H9 (cell line): ENCODE measurements around the gene DYNC2H1. TPM values are rescaled to one million over a fixed set of nuclear protein-coding genes. Genes with fewer than 3 reads are reported as not detected.

Experiments used
- DNase-seq: peaks from one replicate; pipeline ENCODE4 v3.0.0-alpha.2; 2017
- H2AFZ ChIP-seq: one replicate; pipeline ENCODE4 v1.6.1; 2013; ENCODE audit warnings: mild to moderate bottlenecking, low read length, control low read depth, moderate library complexity
- H2AK5ac ChIP-seq: 2 replicates; pipeline ENCODE4 v1.6.1; 2013; ENCODE audit warnings: low read length, control low read depth, mixed read lengths; ENCODE audit not compliant: insufficient read length
- H2BK120ac ChIP-seq: one replicate; pipeline ENCODE4 v1.6.1; 2013; ENCODE audit warnings: low read depth, mild to moderate bottlenecking, low read length, control low read depth, inconsistent platforms; ENCODE audit not compliant: poor library complexity, severe bottlenecking
- H2BK12ac ChIP-seq: 2 replicates; pipeline ENCODE4 v1.6.1; 2013; ENCODE audit warnings: low read length, control low read depth, mixed read lengths, low read depth; ENCODE audit not compliant: insufficient read length
- H2BK15ac ChIP-seq: 2 replicates; pipeline ENCODE4 v1.6.1; 2013; ENCODE audit warnings: low read depth, low read length, control low read depth
- H2BK20ac ChIP-seq: one replicate; pipeline ENCODE4 v1.6.1; 2013; ENCODE audit warnings: low read depth, mild to moderate bottlenecking, low read length, control low read depth, inconsistent platforms; ENCODE audit not compliant: poor library complexity, severe bottlenecking
- H2BK5ac ChIP-seq: 2 replicates; pipeline ENCODE4 v1.6.1; 2013; ENCODE audit warnings: low read length, control low read depth, mixed read lengths; ENCODE audit not compliant: insufficient read length
- H3K14ac ChIP-seq: 2 replicates; pipeline ENCODE4 v1.6.1; 2013; ENCODE audit warnings: low read length, control low read depth; ENCODE audit not compliant: insufficient read depth
- H3K18ac ChIP-seq: 2 replicates; pipeline ENCODE4 v1.6.1; 2013; ENCODE audit warnings: low read depth, mild to moderate bottlenecking, mixed read lengths, low read length, control low read depth; ENCODE audit not compliant: insufficient read length
- H3K23ac ChIP-seq: 2 replicates; pipeline ENCODE4 v1.6.1; 2013; ENCODE audit warnings: low read length, control low read depth, mixed read lengths, low read depth; ENCODE audit not compliant: insufficient read length
- H3K23me2 ChIP-seq: 2 replicates; pipeline ENCODE4 v1.6.1; 2013; ENCODE audit warnings: low read depth, mild to moderate bottlenecking, mixed read lengths, low read length, control low read depth; ENCODE audit not compliant: insufficient read length, poor library complexity, severe bottlenecking
- H3K27ac ChIP-seq: 2 replicates; pipeline ENCODE4 v1.5.1; 2013; ENCODE audit warnings: low read length, control low read depth, mixed read lengths, low read depth; ENCODE audit not compliant: insufficient read length
- H3K27me3 ChIP-seq: 2 replicates; pipeline ENCODE4 v1.6.1; 2013; ENCODE audit warnings: low read length, control low read depth, inconsistent platforms; ENCODE audit not compliant: insufficient read depth
- H3K4ac ChIP-seq: 2 replicates; pipeline ENCODE4 v1.6.1; 2013; ENCODE audit warnings: low read depth, mild to moderate bottlenecking, control low read depth, inconsistent platforms, low read length, moderate library complexity
- H3K4me1 ChIP-seq: 2 replicates; pipeline ENCODE4 v1.6.1; 2013; ENCODE audit warnings: low read length, control low read depth, inconsistent platforms; ENCODE audit not compliant: insufficient read depth
- H3K4me2 ChIP-seq: 2 replicates; pipeline ENCODE4 v1.6.1; 2013; ENCODE audit warnings: low read length, control low read depth, mixed read lengths; ENCODE audit not compliant: insufficient read length, insufficient read depth
- H3K56ac ChIP-seq: 2 replicates; pipeline ENCODE4 v1.6.1; 2013; ENCODE audit warnings: low read depth, mild to moderate bottlenecking, mixed read lengths, low read length, control low read depth; ENCODE audit not compliant: insufficient read length
- H3K79me1 ChIP-seq: 2 replicates; pipeline ENCODE4 v1.6.1; 2013; ENCODE audit warnings: low read depth, mild to moderate bottlenecking, moderate library complexity, low read length, control low read depth, inconsistent platforms; ENCODE audit not compliant: insufficient read depth, poor library complexity, severe bottlenecking
- H3K79me2 ChIP-seq: 2 replicates; pipeline ENCODE4 v1.6.1; 2013; ENCODE audit warnings: low read length, control low read depth, inconsistent platforms; ENCODE audit not compliant: insufficient read depth
- H3K9ac ChIP-seq: 2 replicates; pipeline ENCODE4 v1.6.1; 2013; ENCODE audit warnings: low read length, control low read depth, mixed read lengths; ENCODE audit not compliant: insufficient read length; ENCODE audit errors: extremely low read depth
- H3K9me3 ChIP-seq: one replicate; pipeline ENCODE4 v1.6.1; 2013; ENCODE audit warnings: low read depth, low read length, inconsistent platforms; ENCODE audit not compliant: control insufficient read depth
- H3T11ph ChIP-seq: one replicate; pipeline ENCODE4 v1.6.1; 2013; ENCODE audit warnings: mild to moderate bottlenecking, low read length, control low read depth, inconsistent platforms
- H4K20me1 ChIP-seq: one replicate; pipeline ENCODE4 v1.6.1; 2013; ENCODE audit not compliant: control insufficient read depth, insufficient read length, insufficient read depth
- H4K5ac ChIP-seq: 2 replicates; pipeline ENCODE4 v1.6.1; 2013; ENCODE audit warnings: low read depth, mild to moderate bottlenecking, mixed read lengths, low read length, control low read depth; ENCODE audit not compliant: insufficient read length
- H4K8ac ChIP-seq: replicated peaks from 2 replicates; pipeline ENCODE4 v1.6.1; 2013; ENCODE audit warnings: low read length, control low read depth, mixed read lengths, low read depth; ENCODE audit not compliant: insufficient read length
- H4K91ac ChIP-seq: 2 replicates; pipeline ENCODE4 v1.6.1; 2013; ENCODE audit warnings: low read depth, mild to moderate bottlenecking, moderate library complexity, mixed read lengths, low read length, control low read depth; ENCODE audit not compliant: insufficient read length
- H3K27ac Mint-ChIP-seq, 3 experiments: 2 replicates in 2 of 3; 3 replicates in 1 of 3; pipeline ENCODE4 v1.8.0; 2020 to 2021; ENCODE audit warnings: mixed read lengths in 3 of 3, mild to moderate bottlenecking in 1 of 3, moderate library complexity in 1 of 3
- H3K27me3 Mint-ChIP-seq: 2 replicates; pipeline ENCODE4 v1.8.0; 2021; ENCODE audit warnings: low read depth, mild to moderate bottlenecking, moderate library complexity, mixed read lengths
- H3K36me3 Mint-ChIP-seq, 3 experiments: 2 replicates in 2 of 3; 3 replicates in 1 of 3; pipeline ENCODE4 v1.8.0; 2020 to 2021; ENCODE audit warnings: low read depth in 3 of 3, mixed read lengths in 3 of 3; ENCODE audit not compliant: insufficient read depth in 1 of 3
- H3K4me1 Mint-ChIP-seq, 2 experiments: 2 replicates each; pipeline ENCODE4 v1.8.0; 2020; ENCODE audit warnings: mixed read lengths in 2 of 2
- H3K4me3 Mint-ChIP-seq, 2 experiments: 2 replicates in 1 of 2; 3 replicates in 1 of 2; pipeline ENCODE4 v1.8.0; 2020 to 2021; ENCODE audit warnings: mild to moderate bottlenecking in 2 of 2, mixed read lengths in 2 of 2, moderate library complexity in 1 of 2
- H3K9me3 Mint-ChIP-seq, 2 experiments: 2 replicates in 1 of 2; 3 replicates in 1 of 2; pipeline ENCODE4 v1.8.0; 2020; ENCODE audit warnings: mild to moderate bottlenecking in 2 of 2, mixed read lengths in 2 of 2, moderate library complexity in 1 of 2
- total RNA-seq: library from RNA; stranded (reverse); gene quantifications from 2 replicates; pipeline ENCODE4 v1.2.1, GENCODE V29; 2021
- TF ChIP-seq, protein P1 (sequence below): fragments of 200-600 bp; sonication (generic); conservative IDR thresholded peaks from 3 replicates; pipeline ENCODE4 v1.8.0; 2021; ENCODE audit warnings: antibody characterized with exemption, mild to moderate bottlenecking

The DYNC2H1 gene
- total RNA-seq, 1 experiment from 2014 or later, result 13.2 TPM

DNA sequence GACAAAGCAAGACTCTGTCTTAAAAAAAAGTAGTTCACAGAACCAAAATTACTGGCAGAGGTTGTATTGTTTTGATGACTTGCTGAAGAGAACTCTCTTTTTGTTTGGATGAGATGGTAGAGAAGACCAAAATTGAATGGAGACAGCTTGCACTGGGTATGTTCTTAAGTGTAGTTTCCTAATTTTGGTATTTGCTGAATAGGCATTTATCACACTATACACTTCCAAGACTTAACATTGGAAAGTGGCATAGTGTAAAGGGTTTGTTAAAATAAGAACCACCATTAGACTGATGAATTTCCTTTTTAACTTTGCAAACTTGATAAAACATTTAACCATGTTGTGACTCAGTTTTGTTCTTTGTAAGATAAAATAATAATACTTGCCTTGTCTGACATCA, 11.9 kb upstream of the DYNC2H1 start:
- Histone ChIP-seq H2BK15ac (no peak overlapping the region), H3K9me3 (no peaks in the 10 kb centered on the region), H4K20me1 (no peaks in the 10 kb centered on the region), H3K4me2 (no peak overlapping the region), H4K91ac (no peak overlapping the region), H3T11ph (no peak overlapping the region), H3K23ac (no peak overlapping the region), H4K8ac (no peak overlapping the region), H3K18ac (no peak overlapping the region), H3K27ac (no peak overlapping the region), H3K4ac (no peak overlapping the region), H2BK12ac (no peak overlapping the region), H3K9ac (no peak overlapping the region), H3K23me2 (no peaks in the 10 kb centered on the region), H3K79me2 (no peaks in the 10 kb centered on the region), H3K4me1 (no peaks in the 10 kb centered on the region), H3K79me1 (no peaks in the 10 kb centered on the region), H3K14ac (no peak overlapping the region), H4K5ac (no peak overlapping the region), H2BK5ac (no peak overlapping the region), H2BK20ac (no peak overlapping the region), H3K56ac (no peak overlapping the region), H2BK120ac (no peak overlapping the region), H3K27me3 (no peaks in the 10 kb centered on the region), H2AK5ac (no peak overlapping the region), H2AFZ (no peak overlapping the region)
- no peak for DNase-seq
- no peak overlapping the region for H3K27ac Mint-ChIP-seq
- H3K27me3 Mint-ChIP-seq, result peaks cover 14% of the 10 kb centered on the region
- TF ChIP-seq, protein P1, sequence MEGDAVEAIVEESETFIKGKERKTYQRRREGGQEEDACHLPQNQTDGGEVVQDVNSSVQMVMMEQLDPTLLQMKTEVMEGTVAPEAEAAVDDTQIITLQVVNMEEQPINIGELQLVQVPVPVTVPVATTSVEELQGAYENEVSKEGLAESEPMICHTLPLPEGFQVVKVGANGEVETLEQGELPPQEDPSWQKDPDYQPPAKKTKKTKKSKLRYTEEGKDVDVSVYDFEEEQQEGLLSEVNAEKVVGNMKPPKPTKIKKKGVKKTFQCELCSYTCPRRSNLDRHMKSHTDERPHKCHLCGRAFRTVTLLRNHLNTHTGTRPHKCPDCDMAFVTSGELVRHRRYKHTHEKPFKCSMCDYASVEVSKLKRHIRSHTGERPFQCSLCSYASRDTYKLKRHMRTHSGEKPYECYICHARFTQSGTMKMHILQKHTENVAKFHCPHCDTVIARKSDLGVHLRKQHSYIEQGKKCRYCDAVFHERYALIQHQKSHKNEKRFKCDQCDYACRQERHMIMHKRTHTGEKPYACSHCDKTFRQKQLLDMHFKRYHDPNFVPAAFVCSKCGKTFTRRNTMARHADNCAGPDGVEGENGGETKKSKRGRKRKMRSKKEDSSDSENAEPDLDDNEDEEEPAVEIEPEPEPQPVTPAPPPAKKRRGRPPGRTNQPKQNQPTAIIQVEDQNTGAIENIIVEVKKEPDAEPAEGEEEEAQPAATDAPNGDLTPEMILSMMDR, result no peak
- no peaks in the 10 kb centered on the region for H3K9me3 Mint-ChIP-seq
- H3K36me3 Mint-ChIP-seq, result no peaks in the 10 kb centered on the region
- H3K4me1 Mint-ChIP-seq, result peaks cover 6 to 9% of the 10 kb centered on the region in 2 experiments
- H3K4me3 Mint-ChIP-seq, result no peak overlapping the region
